Activated CD4-positive, alpha-beta T cell treated with anti-CD3 and anti-CD28 coated beads, Interleukin-2, amount 10 ng/mL, durations not matched to agents 24 days and 14 days (primary cell): ENCODE measurements around the gene HSH2D. TPM values are rescaled to one million over a fixed set of nuclear protein-coding genes. Genes with fewer than 3 reads are reported as not detected.
"Not testable (repeated sequence)": the region's sequence is repeated elsewhere in the genome, so short reads cannot be mapped to it uniquely, and the experiment has no call there.

Experiments used
- DNase-seq: peaks from one replicate; pipeline ENCODE4 v3.0.0; 2022
- H3K27ac Mint-ChIP-seq: one replicate; pipeline ENCODE4 v1.8.0; 2022; ENCODE audit warnings: mild to moderate bottlenecking, mixed read lengths
- H3K27me3 Mint-ChIP-seq: one replicate; pipeline ENCODE4 v1.8.0; 2022; ENCODE audit warnings: mixed read lengths
- H3K36me3 Mint-ChIP-seq: one replicate; pipeline ENCODE4 v1.8.0; 2022; ENCODE audit warnings: low read depth, mild to moderate bottlenecking, mixed read lengths
- H3K4me1 Mint-ChIP-seq: one replicate; pipeline ENCODE4 v1.8.0; 2021; ENCODE audit warnings: mixed read lengths
- H3K4me3 Mint-ChIP-seq: one replicate; pipeline ENCODE4 v1.8.0; 2022; ENCODE audit warnings: mild to moderate bottlenecking, moderate library complexity, mixed read lengths
- H3K9me3 Mint-ChIP-seq: one replicate; pipeline ENCODE4 v1.8.0; 2021; ENCODE audit warnings: mixed read lengths
- intact Hi-C: fragments of 100-400 bp; cut with micrococcal nuclease; formaldehyde crosslinking; loops from one replicate; pipeline ENCODE4 v1.15.1; 2023
- total RNA-seq: library from RNA; stranded (reverse); gene quantifications from 2 replicates; pipeline ENCODE4 v1.2.3, GENCODE V29; 2022

The HSH2D gene
- total RNA-seq, 1 donor from 2014 or later = 22.7 TPM

DNA sequence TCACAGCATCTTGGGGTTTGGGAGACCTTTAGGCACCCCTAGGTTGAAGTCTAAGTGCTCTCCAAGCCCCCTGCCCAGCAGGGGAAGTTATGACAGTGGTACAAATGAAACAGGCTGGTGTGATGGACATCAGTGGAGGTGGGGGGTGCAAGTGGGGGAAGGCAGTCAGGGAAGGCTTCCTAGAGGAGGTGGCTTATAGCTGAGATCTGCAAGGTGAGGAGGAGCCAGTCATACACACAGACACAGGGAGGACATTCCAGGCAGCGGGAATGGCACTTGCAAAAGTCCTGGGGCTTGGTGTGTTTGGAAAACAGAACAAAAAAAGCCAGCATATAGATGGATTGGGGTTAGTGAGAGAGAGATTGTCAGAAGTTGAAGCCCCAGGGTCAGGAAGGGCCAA, 11.6 kb downstream of the HSH2D start:
- H3K27ac Mint-ChIP-seq = no peak overlapping the region
- H3K4me1 Mint-ChIP-seq = peaks cover 11% of the 10 kb centered on the region
- H3K27me3 Mint-ChIP-seq = no peaks in the 10 kb centered on the region
- no peak for DNase-seq
- peaks cover 67% of the 10 kb centered on the region for H3K36me3 Mint-ChIP-seq
- no peak overlapping the region for H3K4me3 Mint-ChIP-seq
- intact Hi-C loops = no loop called here
- H3K9me3 Mint-ChIP-seq = no peaks in the 10 kb centered on the region

DNA sequence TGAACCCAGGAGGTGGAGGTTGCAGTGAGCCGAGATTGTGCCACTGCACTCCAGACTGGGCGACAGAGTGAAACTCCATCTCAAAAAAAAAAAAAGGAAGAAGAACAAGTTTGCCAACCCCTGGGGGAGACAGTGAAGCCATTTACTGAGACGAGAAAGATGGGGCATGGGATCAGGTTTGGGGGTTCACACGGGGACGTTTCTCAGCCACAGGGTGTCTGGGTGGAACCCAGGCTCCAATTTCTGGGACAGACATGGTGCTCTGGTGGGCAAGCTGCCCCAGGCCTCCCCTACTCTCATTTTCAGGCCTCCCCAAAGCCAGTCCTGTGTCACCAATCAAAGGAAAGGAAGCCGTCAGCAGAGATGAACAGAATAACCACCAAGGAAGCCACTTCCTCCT, 13.4 kb downstream of the HSH2D start:
- Mint-ChIP-seq H3K4me1 (peaks cover 27% of the 10 kb centered on the region), H3K9me3 (no peaks in the 10 kb centered on the region), H3K27me3 (no peaks in the 10 kb centered on the region), H3K36me3 (peaks cover 58% of the 10 kb centered on the region), H3K27ac (no peak overlapping the region), H3K4me3 (no peak overlapping the region)
- intact Hi-C loops = no loop called here
- DNase-seq = no peak

DNA sequence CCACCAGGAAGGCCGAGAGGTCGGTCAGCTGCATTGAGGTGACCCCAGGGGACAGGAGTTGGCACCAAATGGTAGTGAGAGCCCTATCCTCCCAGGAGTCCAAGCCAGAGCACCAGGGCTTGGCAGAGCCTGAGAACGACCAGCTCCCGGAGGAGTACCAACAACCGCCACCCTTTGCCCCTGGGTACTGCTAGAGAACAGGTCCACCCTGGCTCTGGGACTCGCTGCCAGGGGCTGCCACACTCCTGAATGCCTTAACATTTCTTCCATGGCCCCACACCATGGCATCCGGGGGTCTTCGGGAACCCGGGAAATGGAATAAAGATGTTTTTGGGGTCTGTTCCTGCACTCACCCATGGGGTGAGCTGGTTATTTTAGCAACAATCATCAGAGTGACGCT, 14.1 kb downstream of the HSH2D start:
- Mint-ChIP-seq H3K4me3 (no peak overlapping the region), H3K27ac (no peak overlapping the region), H3K27me3 (no peaks in the 10 kb centered on the region), H3K36me3 (peaks cover 55% of the 10 kb centered on the region), H3K4me1 (peaks cover 28% of the 10 kb centered on the region), H3K9me3 (no peaks in the 10 kb centered on the region)
- DNase-seq = no peak
- intact Hi-C loops = no loop called here

DNA sequence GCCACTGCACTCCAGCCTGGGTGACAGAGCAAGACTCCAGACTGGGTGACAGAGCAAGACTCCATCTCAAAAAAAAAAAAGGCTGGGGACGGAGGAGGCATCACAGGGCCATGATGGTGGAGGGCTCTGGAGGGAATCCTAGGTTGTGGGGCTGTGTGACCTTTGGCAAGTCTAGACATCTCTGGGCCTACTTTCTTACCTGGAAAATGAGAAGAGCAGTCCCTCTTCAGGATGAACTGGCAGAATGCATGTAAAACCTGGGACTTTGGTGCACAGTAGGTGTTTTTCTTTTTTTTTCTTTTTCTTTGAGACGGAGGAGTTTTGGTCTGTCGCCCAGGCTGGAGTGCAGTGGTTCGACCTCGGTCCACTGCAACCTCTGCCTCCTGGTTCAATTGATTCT, 16.2 kb downstream of the HSH2D start:
- Mint-ChIP-seq H3K9me3 (no peaks in the 10 kb centered on the region), H3K36me3 (peaks cover 35% of the 10 kb centered on the region), H3K4me1 (peaks cover 21% of the 10 kb centered on the region), H3K27ac (no peak overlapping the region), H3K4me3 (no peak overlapping the region), H3K27me3 (no peaks in the 10 kb centered on the region)
- intact Hi-C loops = loop anchor here (2.0 kb wide), 4 partner anchors 17 to 81 kb away; partner anchors contain the start of genes FAM32A, HSH2D and RAB8A
- DNase-seq = no peak

DNA sequence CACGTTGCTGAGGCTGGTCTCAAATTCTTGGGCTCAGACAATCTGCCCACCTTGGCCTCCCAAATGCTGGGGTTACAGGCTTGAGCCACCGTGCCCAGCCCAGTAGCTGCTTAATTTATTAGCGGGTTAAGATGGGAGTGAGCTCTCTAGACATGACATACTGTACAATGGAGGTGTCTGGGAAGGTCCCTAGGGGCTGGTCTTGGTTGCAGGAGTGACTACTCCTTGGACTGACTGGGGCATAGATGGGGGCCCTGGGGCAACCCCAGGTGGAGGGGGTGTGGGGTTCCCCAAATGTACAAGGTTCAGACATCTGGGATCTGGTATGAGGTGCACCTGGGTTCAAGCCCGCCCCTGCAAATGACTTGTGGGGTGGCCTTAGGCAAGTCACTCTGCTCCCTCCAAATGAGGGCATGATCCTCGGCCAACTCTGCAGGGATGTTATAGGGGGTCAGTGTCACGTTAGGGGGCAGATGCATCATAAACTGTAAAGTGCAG, 17.0 kb downstream of the HSH2D start:
- DNase-seq = no peak
- Mint-ChIP-seq H3K27me3 (no peaks in the 10 kb centered on the region), H3K27ac (peak overlapping the region; percentile 86), H3K9me3 (no peaks in the 10 kb centered on the region), H3K4me3 (peak overlapping the region; percentile 68), H3K36me3 (peaks cover 27% of the 10 kb centered on the region), H3K4me1 (peaks cover 17% of the 10 kb centered on the region)
- intact Hi-C loops = loop anchor here (2.0 kb wide), 4 partner anchors 18 to 82 kb away; partner anchors contain the start of genes FAM32A, HSH2D and RAB8A

DNA sequence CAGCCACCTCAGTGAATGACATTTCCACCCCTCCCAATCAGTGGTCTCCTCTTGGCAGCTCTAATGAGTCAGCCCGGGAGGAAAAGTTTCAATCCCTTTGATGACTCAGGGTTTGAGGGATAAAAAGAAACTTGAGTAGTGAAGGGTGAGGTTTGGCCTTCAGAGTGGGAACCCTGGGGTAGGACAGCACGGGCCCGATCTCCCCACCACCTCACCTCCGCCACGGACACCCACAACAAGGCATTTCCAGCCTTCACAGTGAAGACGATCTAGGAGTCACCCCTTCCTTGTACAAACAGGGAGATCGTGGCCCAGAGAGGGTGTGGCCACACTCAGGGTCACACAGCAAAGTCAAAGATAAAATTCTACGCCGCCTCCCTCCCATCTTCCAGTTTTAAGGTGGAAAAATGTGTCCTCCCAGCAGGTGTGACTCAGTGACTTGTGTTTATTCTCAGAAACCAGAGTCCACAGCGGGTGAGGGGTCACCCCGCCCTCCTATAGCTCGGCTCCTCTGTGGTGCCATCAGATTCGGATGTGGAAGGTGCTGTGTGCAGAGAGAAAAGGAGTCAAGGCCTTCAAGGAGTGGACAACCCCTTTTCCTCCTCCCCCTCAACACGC, 17.6 kb downstream of the HSH2D start:
- peaks cover 23% of the 10 kb centered on the region for H3K36me3 Mint-ChIP-seq
- peak; percentile 68 for DNase-seq
- H3K27ac Mint-ChIP-seq = peak overlapping the region; percentile 86
- no peaks in the 10 kb centered on the region for H3K27me3 Mint-ChIP-seq
- H3K4me1 Mint-ChIP-seq = peaks cover 17% of the 10 kb centered on the region
- intact Hi-C loops = loop anchor here (1.0 to 2.0 kb wide), 5 partner anchors 18 to 82 kb away; partner anchors contain the start of genes FAM32A, HSH2D and RAB8A
- H3K4me3 Mint-ChIP-seq = peak overlapping the region; percentile 68
- no peaks in the 10 kb centered on the region for H3K9me3 Mint-ChIP-seq

DNA sequence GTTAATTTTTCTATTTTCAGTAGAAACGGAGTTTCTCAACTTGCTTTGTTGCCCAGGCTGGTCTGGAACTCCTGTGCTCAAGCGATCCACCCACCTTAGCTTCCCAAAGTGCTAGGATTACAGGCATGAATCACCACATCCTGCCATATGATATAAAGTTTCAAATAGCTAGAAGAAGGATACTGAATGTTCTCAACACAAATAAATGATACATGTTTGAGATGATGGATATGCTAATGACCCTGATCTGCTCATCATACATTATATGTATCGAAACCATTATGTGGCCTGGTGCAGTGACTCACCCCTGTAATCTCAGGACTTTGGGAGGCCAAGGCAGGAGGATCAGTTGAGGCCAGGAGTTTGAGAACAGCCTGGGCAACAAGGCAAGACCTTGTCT, 18.4 kb downstream of the HSH2D start:
- DNase-seq = no peak
- Mint-ChIP-seq H3K4me1 (peaks cover 17% of the 10 kb centered on the region), H3K36me3 (peaks cover 16% of the 10 kb centered on the region), H3K9me3 (no peaks in the 10 kb centered on the region), H3K4me3 (no peak overlapping the region), H3K27me3 (no peaks in the 10 kb centered on the region), H3K27ac (peak overlapping the region; percentile 66)
- intact Hi-C loops = loop anchor here (1.0 to 2.0 kb wide), 5 partner anchors 19 to 83 kb away; partner anchors contain the start of genes FAM32A, HSH2D and RAB8A

DNA sequence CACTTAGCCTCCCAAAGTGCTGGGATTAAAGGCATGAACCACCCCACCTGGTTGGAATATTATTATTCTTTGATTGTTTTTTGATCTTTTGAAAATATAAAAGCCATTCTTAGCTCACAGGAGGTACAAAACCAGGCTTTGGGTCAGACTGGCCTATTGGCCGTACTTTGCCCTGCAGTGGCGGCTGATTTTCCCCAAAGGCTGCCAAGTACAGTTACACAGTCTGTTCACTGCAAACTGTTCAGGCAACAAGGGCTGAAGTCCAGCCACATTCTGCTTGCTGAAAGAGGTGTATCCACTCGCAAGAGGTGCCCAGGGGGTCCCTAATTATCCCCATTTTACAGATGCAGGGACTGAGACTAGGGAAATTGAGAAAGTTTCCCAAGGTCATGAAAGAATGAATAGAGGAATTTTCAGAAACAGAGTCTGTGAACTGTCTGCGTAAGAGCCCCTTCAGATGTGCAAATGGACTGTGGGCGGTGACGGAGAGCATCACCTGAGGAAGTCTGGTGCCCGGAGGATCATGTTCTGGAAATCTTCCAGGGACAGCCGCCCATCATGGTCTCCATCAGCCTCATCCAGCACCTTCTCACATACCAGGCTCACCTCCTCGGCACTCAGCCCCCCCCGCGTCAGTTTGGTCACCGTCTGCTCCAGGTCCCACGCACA, 20.9 kb downstream of the HSH2D start:
- H3K9me3 Mint-ChIP-seq = no peaks in the 10 kb centered on the region
- no peaks in the 10 kb centered on the region for H3K36me3 Mint-ChIP-seq
- DNase-seq = no peak
- peaks cover 24% of the 10 kb centered on the region for H3K4me1 Mint-ChIP-seq
- H3K27ac Mint-ChIP-seq = no peak overlapping the region
- no peak overlapping the region for H3K4me3 Mint-ChIP-seq
- intact Hi-C loops = no loop called here
- H3K27me3 Mint-ChIP-seq = no peaks in the 10 kb centered on the region

DNA sequence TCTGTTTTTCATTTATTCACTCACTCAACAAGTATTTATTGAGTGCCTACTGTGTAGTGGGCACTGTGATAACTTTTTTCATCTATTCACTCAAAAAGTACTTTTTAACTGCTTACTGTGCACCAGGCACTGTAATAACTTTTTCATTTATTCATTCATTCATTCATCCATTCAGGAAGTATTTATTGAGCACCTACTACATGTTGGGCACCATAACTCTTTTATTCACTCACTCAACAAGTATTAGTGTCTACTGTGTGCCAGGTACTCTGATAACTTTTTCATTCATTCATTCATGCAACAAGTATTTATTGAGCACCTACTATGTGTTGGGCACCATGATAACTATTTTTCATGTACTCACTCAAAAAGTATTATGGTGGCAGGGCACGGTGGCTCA, 22.9 kb downstream of the HSH2D start:
- Mint-ChIP-seq H3K4me1 (peaks cover 12% of the 10 kb centered on the region), H3K27ac (no peak overlapping the region), H3K9me3 (no peaks in the 10 kb centered on the region), H3K4me3 (no peak overlapping the region), H3K27me3 (no peaks in the 10 kb centered on the region), H3K36me3 (no peaks in the 10 kb centered on the region)
- no peak for DNase-seq
- intact Hi-C loops = no loop called here

DNA sequence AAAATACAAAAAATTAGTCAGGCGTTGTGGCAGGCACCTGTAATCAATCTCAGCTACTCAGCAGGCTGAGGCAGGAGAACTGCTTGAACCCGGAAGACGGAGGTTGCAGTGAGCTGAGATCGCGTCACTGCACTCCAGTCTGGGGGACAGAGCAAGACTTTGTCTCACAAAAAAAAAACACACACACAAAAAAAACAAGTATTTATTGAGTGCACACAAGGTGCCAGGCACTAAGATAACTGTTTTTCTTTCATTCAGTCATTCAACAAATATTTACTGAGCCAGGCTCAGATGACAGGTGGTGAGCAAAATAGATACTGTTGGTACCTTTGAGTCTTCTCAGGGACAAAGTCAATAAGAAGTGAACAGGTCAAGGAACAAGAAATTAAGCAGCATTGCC, 23.6 kb downstream of the HSH2D start:
- no peak for DNase-seq
- Mint-ChIP-seq H3K27ac (no peak overlapping the region), H3K27me3 (no peaks in the 10 kb centered on the region), H3K9me3 (no peaks in the 10 kb centered on the region), H3K4me3 (no peak overlapping the region), H3K4me1 (peaks cover 7% of the 10 kb centered on the region), H3K36me3 (no peaks in the 10 kb centered on the region)
- intact Hi-C loops = no loop called here

DNA sequence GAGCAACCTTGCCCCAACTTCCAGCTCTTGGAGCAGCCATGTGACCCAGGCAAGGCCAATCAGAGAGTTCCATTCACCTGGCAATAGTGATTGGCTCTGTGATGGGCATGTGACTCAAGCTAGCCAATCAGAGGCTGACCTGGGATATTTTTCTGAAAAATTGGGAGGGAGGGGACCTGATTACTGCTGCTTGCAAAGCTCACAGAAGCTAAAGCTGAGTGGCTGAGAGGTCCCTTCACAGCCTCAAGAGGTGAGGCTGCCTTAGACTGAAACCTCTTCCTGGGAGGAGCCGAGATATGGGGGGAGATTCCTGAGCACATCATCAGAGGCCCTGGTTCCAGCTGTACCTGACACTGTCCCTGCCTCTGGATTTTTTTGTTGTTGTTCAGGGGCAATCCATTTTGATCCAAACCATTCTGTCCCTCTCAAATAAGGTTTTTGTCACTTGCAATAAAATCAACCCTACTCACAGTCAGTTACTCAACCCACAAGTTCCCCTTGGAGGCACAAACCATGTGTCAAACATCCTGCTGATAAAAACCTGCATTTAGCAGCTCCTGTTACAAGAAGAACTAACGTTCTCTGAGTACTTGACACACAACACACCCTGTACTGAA, 25.1 kb downstream of the HSH2D start:
- Mint-ChIP-seq H3K4me3 (no peak overlapping the region), H3K36me3 (no peaks in the 10 kb centered on the region), H3K27ac (peak overlapping the region; percentile 60), H3K9me3 (no peaks in the 10 kb centered on the region), H3K27me3 (peaks cover 4% of the 10 kb centered on the region), H3K4me1 (peaks cover 15% of the 10 kb centered on the region)
- no peak for DNase-seq
- intact Hi-C loops = no loop called here

DNA sequence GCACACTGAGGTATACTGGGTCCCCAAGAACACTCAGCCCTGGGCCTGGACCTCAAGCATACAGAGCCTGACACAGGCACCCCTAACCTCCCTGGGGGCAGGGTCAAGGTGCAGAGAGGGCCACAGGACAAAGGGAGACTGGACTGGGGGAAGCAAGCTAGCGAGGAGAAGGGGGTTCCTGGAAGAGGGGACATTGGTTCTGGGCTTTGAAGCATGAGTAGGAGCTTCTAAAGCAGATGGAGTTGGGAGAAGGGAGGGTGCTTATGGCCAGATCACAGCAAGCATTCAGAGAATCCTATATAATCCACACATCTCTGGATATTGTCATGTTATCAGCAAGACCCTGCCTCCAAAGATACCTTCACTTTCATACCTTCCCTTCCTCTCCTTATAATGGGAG, 26.6 kb downstream of the HSH2D start:
- Mint-ChIP-seq H3K27ac (no peak overlapping the region), H3K9me3 (no peaks in the 10 kb centered on the region), H3K27me3 (peaks cover 4% of the 10 kb centered on the region), H3K36me3 (no peaks in the 10 kb centered on the region), H3K4me3 (no peak overlapping the region), H3K4me1 (peaks cover 15% of the 10 kb centered on the region)
- DNase-seq = no peak
- intact Hi-C loops = no loop called here

DNA sequence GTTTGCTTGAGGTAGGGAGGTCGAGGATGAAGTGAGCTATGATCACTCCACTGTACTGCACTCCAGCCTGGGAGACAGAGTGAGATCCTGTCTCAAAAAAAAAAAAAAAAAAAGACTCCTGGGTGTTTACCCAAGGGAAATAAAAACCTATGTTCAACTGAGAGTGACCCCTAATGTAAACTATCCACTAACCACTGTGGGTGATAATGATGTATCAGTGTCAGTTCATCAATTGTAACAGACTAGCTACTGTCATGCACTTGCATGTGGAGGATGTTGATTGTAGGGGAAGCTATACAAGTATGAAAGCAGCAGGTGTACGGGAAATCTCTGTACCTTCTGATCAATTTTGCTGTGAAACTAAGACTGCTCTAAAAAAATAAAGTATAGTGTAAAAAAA, 32.5 kb downstream of the HSH2D start:
- H3K4me1 Mint-ChIP-seq = peaks cover 10% of the 10 kb centered on the region
- no peaks in the 10 kb centered on the region for H3K9me3 Mint-ChIP-seq
- intact Hi-C loops = no loop called here
- H3K36me3 Mint-ChIP-seq = no peaks in the 10 kb centered on the region
- no peak overlapping the region for H3K27ac Mint-ChIP-seq
- no peak overlapping the region for H3K4me3 Mint-ChIP-seq
- H3K27me3 Mint-ChIP-seq = peaks cover 8% of the 10 kb centered on the region
- no peak for DNase-seq

DNA sequence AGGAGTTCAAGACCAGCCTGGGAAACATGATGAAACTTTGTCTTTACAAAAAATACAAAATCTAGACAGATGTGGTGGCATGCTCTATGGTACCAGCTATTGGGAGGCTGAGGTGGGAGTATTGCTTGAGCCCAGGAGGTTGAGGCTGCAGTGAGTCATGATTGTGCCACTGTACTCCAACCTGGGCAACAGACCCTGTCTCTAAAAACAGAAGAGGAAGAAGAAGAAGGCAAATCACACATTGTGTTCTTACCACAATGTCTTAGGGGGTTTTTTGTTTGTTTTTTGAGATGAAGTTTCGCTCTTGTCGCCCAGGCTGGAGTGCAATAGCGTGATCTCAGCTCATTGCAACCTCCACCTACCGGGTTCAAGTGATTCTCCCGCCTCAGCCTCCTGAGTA, 35.4 kb downstream of the HSH2D start:
- H3K27ac Mint-ChIP-seq, H3K36me3 Mint-ChIP-seq, H3K4me3 Mint-ChIP-seq, H3K27me3 Mint-ChIP-seq, H3K4me1 Mint-ChIP-seq, H3K9me3 Mint-ChIP-seq, intact Hi-C loops, DNase-seq: not testable (repeated sequence)
